SK-N-SH treated with all-trans-retinoic acid at 6 μM for 48 hours (cell line): ENCODE data around the gene MAP2K6.

Experiments
- ATAC-seq: fragments of 200-7000 bp; cut with Tn5 transposase; 3 replicates; pipeline ENCODE4 v1.9.1; 2020; ENCODE audit warnings: mild to moderate bottlenecking, moderate library complexity
- BACH2 ChIP-seq: fragments of 250-450 bp; sonication (Bioruptor Pico); IDR thresholded peaks from 2 replicates; pipeline ENCODE4 v1.9.0; 2021; ENCODE audit warnings: mild to moderate bottlenecking, borderline replicate concordance
- CSDC2 ChIP-seq: fragments of 250-450 bp; sonication (Bioruptor Pico); IDR thresholded peaks from 2 replicates; pipeline ENCODE4 v1.5.0; 2020; ENCODE audit warnings: mild to moderate bottlenecking, moderate library complexity
- ESRRG ChIP-seq: fragments of 250-450 bp; sonication (Bioruptor Pico); IDR thresholded peaks from 2 replicates; pipeline ENCODE4 v1.6.1; 2021; ENCODE audit warnings: mild to moderate bottlenecking
- GLIS3 ChIP-seq: fragments of 250-450 bp; sonication (Bioruptor Pico); IDR thresholded peaks from 2 replicates; pipeline ENCODE4 v1.5.0; 2020; ENCODE audit warnings: mild to moderate bottlenecking, moderate library complexity
- ISL1 ChIP-seq: fragments of 250-450 bp; sonication (Bioruptor Pico); IDR thresholded peaks from 2 replicates; pipeline ENCODE4 v2.1.2; 2022; ENCODE audit warnings: mild to moderate bottlenecking, moderate library complexity
- OSR1 ChIP-seq: fragments of 250-450 bp; sonication (Bioruptor Pico); IDR thresholded peaks from 2 replicates; pipeline ENCODE4 v1.8.0; 2022; ENCODE audit warnings: moderate library complexity, mild to moderate bottlenecking, inconsistent platforms
- PPARA ChIP-seq: fragments of 250-450 bp; sonication (Bioruptor Pico); IDR thresholded peaks from 2 replicates; pipeline ENCODE4 v1.5.0; 2020; ENCODE audit warnings: mild to moderate bottlenecking, borderline replicate concordance
- RARB ChIP-seq: fragments of 250-450 bp; sonication (Bioruptor Pico); IDR thresholded peaks from 2 replicates; pipeline ENCODE4 v1.8.0; 2021; ENCODE audit warnings: mild to moderate bottlenecking, moderate library complexity
- SNAI2 ChIP-seq: fragments of 250-450 bp; sonication (Bioruptor Pico); IDR thresholded peaks from 2 replicates; pipeline ENCODE4 v1.5.0; 2020; ENCODE audit warnings: mild to moderate bottlenecking, moderate library complexity
- TCF4 ChIP-seq: fragments of 250-450 bp; sonication (Bioruptor Pico); IDR thresholded peaks from 2 replicates; pipeline ENCODE4 v1.8.0; 2021; ENCODE audit warnings: mild to moderate bottlenecking, moderate library complexity, borderline replicate concordance
- TOX ChIP-seq: fragments of 250-450 bp; sonication (Bioruptor Pico); IDR thresholded peaks from 2 replicates; pipeline ENCODE4 v1.8.0; 2021; ENCODE audit warnings: mild to moderate bottlenecking, moderate library complexity, borderline replicate concordance
- ZC3H10 ChIP-seq: fragments of 250-450 bp; sonication (Bioruptor Pico); IDR thresholded peaks from 2 replicates; pipeline ENCODE4 v1.5.1; 2021; ENCODE audit warnings: mild to moderate bottlenecking, moderate library complexity
- ZFP3 ChIP-seq: fragments of 250-450 bp; sonication (Bioruptor Pico); IDR thresholded peaks from 2 replicates; pipeline ENCODE4 v1.5.0; 2020; ENCODE audit warnings: mild to moderate bottlenecking, moderate library complexity
- ZFP30 ChIP-seq: fragments of 450-650 bp; formaldehyde crosslinking; IDR thresholded peaks from 2 replicates; pipeline ENCODE4 v1.5.0; 2022; ENCODE audit warnings: mild to moderate bottlenecking, moderate library complexity
- ZNF565 ChIP-seq: fragments of 450-650 bp; formaldehyde crosslinking; conservative IDR thresholded peaks from 2 replicates; pipeline ENCODE4 v1.5.0; 2020; ENCODE audit warnings: low read depth, mild to moderate bottlenecking, moderate library complexity
- ZNF70 ChIP-seq: fragments of 450-650 bp; formaldehyde crosslinking; IDR thresholded peaks from 2 replicates; pipeline ENCODE4 v1.5.0; 2020; ENCODE audit warnings: mild to moderate bottlenecking, moderate library complexity
- ZNF8 ChIP-seq: fragments of 450-650 bp; formaldehyde crosslinking; IDR thresholded peaks from 2 replicates; pipeline ENCODE4 v1.5.0; 2020; ENCODE audit warnings: mild to moderate bottlenecking, moderate library complexity
- TF ChIP-seq, protein P1 (sequence below): fragments of 250-450 bp; sonication (Bioruptor Pico); IDR thresholded peaks from 2 replicates; pipeline ENCODE4 v1.5.1; 2020; ENCODE audit warnings: low read depth, mild to moderate bottlenecking, moderate library complexity
- TF ChIP-seq, protein P2 (sequence below): fragments of 250-450 bp; sonication (Bioruptor Pico); IDR thresholded peaks from 2 replicates; pipeline ENCODE4 v1.8.0; 2020; ENCODE audit warnings: mild to moderate bottlenecking, moderate library complexity, borderline replicate concordance
- TF ChIP-seq, protein P3 (sequence below): fragments of 250-450 bp; sonication (Bioruptor Pico); IDR thresholded peaks from 2 replicates; pipeline ENCODE4 v1.5.1; 2021; ENCODE audit warnings: mild to moderate bottlenecking, moderate library complexity
- TF ChIP-seq, protein P4 (sequence below): fragments of 250-450 bp; sonication (Bioruptor Pico); IDR thresholded peaks from 2 replicates; pipeline ENCODE4 v1.8.0; 2021; ENCODE audit warnings: low read depth, mild to moderate bottlenecking, moderate library complexity, borderline replicate concordance
- TF ChIP-seq, protein P5 (sequence below): fragments of 250-450 bp; sonication (Bioruptor Pico); IDR thresholded peaks from 2 replicates; pipeline ENCODE4 v1.5.0; 2020; ENCODE audit warnings: mild to moderate bottlenecking, moderate library complexity

Gene MAP2K6

DNA sequence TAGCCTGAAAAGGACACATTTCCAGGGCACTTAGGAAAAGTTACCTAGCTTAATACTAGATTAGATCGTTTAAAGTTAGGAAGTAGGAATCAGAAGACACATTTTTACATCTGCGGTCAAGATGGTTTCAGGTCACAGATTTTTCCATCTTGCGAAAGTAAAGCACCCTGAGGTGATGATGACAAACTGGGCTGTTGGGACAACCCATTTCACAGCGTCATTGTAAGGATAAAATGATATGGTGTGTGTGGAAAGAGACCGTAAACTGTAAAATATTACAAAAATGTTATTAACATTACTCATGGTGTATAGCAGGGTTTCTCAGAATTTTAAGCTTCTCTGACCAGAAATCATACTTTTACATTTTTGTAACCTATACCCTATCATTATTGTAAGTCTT lies 10.1 kb upstream of the MAP2K6 start:
- ATAC-seq: no peak
- no peak for TF ChIP-seq ESRRG (CRISPR knock-in tag)
- TF ChIP-seq, protein P1, sequence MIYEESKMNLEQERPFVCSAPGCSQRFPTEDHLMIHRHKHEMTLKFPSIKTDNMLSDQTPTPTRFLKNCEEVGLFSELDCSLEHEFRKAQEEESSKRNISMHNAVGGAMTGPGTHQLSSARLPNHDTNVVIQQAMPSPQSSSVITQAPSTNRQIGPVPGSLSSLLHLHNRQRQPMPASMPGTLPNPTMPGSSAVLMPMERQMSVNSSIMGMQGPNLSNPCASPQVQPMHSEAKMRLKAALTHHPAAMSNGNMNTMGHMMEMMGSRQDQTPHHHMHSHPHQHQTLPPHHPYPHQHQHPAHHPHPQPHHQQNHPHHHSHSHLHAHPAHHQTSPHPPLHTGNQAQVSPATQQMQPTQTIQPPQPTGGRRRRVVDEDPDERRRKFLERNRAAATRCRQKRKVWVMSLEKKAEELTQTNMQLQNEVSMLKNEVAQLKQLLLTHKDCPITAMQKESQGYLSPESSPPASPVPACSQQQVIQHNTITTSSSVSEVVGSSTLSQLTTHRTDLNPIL (CRISPR knock-in tag): no peak
- no peak for TF ChIP-seq ZNF8 (CRISPR knock-in tag)
- no peak for TF ChIP-seq ZFP30 (CRISPR knock-in tag)
- TF ChIP-seq ZNF565 (CRISPR knock-in tag): no peak
- TF ChIP-seq ISL1 (CRISPR knock-in tag): no peak
- no peak for TF ChIP-seq TCF4 (CRISPR knock-in tag)
- TF ChIP-seq OSR1 (CRISPR knock-in tag): no peak
- TF ChIP-seq ZC3H10 (CRISPR knock-in tag): no peak

DNA sequence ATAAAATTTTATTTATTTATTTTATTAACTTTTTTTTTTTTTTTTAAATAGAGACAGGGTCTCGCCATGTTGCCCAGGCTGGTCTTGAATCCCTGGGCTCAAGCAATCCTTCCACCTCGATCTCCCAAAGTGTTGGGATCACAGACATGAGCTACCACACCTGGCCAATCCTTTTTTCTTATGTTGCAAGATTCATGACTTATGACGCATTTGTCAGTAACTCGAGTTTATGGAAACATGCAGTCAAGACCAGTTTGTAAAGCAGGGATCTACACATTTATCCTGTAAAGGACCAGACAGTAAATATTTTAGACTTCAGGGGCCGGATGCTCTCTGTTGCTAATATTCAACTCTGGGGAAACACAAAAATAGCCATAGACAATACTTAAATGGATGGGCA lies 9.4 kb upstream of the MAP2K6 start:
- TF ChIP-seq ZNF70 (no peak), ZNF8 (CRISPR knock-in tag) (no peak), BACH2 (CRISPR knock-in tag) (no peak), PPARA (CRISPR knock-in tag) (no peak), ZFP30 (CRISPR knock-in tag) (no peak), TCF4 (CRISPR knock-in tag) (no peak)
- TF ChIP-seq, protein P2, sequence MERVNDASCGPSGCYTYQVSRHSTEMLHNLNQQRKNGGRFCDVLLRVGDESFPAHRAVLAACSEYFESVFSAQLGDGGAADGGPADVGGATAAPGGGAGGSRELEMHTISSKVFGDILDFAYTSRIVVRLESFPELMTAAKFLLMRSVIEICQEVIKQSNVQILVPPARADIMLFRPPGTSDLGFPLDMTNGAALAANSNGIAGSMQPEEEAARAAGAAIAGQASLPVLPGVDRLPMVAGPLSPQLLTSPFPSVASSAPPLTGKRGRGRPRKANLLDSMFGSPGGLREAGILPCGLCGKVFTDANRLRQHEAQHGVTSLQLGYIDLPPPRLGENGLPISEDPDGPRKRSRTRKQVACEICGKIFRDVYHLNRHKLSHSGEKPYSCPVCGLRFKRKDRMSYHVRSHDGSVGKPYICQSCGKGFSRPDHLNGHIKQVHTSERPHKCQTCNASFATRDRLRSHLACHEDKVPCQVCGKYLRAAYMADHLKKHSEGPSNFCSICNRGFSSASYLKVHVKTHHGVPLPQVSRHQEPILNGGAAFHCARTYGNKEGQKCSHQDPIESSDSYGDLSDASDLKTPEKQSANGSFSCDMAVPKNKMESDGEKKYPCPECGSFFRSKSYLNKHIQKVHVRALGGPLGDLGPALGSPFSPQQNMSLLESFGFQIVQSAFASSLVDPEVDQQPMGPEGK (CRISPR knock-in tag): no peak
- TF ChIP-seq, protein P3, sequence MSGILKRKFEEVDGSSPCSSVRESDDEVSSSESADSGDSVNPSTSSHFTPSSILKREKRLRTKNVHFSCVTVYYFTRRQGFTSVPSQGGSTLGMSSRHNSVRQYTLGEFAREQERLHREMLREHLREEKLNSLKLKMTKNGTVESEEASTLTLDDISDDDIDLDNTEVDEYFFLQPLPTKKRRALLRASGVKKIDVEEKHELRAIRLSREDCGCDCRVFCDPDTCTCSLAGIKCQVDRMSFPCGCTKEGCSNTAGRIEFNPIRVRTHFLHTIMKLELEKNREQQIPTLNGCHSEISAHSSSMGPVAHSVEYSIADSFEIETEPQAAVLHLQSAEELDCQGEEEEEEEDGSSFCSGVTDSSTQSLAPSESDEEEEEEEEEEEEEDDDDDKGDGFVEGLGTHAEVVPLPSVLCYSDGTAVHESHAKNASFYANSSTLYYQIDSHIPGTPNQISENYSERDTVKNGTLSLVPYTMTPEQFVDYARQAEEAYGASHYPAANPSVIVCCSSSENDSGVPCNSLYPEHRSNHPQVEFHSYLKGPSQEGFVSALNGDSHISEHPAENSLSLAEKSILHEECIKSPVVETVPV: no peak
- no peak for ATAC-seq

DNA sequence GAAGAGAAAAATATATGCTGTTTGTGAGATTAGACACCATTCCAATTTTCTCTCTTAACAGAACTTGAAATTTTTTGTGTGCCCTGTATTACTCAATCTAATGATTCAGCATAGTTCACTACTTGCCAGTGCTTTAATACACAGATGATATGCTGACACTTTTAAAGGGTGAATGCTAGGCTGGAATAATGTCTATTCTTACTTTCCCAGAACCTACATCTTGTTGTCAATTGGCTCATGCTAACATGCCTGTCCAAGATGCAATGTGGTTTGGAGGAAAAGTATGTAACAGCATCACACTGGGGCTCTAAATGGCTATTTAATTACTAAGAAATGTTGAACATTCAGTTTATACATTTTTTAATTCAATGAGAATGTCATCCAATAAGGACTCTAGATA lies 7.6 kb upstream of the MAP2K6 start:
- TF ChIP-seq SNAI2 (CRISPR knock-in tag) (no peak), GLIS3 (CRISPR knock-in tag) (no peak), ZFP30 (CRISPR knock-in tag) (no peak), ZC3H10 (CRISPR knock-in tag) (no peak), RARB (CRISPR knock-in tag) (no peak), TOX (CRISPR knock-in tag) (no peak), OSR1 (CRISPR knock-in tag) (no peak), ZNF565 (CRISPR knock-in tag) (no peak), ESRRG (CRISPR knock-in tag) (no peak)
- TF ChIP-seq, protein P3: no peak
- TF ChIP-seq, protein P4, sequence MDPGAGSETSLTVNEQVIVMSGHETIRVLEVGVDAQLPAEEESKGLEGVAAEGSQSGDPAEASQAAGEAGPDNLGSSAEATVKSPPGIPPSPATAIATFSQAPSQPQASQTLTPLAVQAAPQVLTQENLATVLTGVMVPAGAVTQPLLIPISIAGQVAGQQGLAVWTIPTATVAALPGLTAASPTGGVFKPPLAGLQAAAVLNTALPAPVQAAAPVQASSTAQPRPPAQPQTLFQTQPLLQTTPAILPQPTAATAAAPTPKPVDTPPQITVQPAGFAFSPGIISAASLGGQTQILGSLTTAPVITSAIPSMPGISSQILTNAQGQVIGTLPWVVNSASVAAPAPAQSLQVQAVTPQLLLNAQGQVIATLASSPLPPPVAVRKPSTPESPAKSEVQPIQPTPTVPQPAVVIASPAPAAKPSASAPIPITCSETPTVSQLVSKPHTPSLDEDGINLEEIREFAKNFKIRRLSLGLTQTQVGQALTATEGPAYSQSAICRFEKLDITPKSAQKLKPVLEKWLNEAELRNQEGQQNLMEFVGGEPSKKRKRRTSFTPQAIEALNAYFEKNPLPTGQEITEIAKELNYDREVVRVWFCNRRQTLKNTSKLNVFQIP (CRISPR knock-in tag): no peak
- TF ChIP-seq, protein P1 (CRISPR knock-in tag): no peak
- no peak for ATAC-seq

DNA sequence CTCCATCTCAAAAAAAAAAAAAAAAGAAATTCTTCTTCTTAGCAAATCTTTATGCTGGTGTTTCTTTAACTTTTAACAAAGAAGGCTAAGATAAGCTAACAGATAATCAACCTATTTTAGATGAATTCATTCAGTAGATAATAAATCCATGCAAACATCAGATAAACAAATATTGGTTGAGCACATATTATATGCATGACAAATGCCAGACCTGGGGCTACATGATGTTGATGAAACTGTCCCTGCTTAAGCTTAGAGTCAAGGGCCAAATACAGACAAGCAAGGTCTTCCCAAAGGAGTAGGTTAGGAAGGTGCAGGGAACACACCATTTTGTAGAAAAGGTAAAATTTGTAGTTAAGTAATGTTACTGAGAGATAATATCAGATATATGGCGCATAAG lies 6.7 kb upstream of the MAP2K6 start:
- ATAC-seq: no peak
- TF ChIP-seq CSDC2 (CRISPR knock-in tag) (no peak), TOX (CRISPR knock-in tag) (no peak), RARB (CRISPR knock-in tag) (no peak), ZFP3 (CRISPR knock-in tag) (no peak), BACH2 (CRISPR knock-in tag) (no peak), ESRRG (CRISPR knock-in tag) (no peak)
- TF ChIP-seq, protein P5, sequence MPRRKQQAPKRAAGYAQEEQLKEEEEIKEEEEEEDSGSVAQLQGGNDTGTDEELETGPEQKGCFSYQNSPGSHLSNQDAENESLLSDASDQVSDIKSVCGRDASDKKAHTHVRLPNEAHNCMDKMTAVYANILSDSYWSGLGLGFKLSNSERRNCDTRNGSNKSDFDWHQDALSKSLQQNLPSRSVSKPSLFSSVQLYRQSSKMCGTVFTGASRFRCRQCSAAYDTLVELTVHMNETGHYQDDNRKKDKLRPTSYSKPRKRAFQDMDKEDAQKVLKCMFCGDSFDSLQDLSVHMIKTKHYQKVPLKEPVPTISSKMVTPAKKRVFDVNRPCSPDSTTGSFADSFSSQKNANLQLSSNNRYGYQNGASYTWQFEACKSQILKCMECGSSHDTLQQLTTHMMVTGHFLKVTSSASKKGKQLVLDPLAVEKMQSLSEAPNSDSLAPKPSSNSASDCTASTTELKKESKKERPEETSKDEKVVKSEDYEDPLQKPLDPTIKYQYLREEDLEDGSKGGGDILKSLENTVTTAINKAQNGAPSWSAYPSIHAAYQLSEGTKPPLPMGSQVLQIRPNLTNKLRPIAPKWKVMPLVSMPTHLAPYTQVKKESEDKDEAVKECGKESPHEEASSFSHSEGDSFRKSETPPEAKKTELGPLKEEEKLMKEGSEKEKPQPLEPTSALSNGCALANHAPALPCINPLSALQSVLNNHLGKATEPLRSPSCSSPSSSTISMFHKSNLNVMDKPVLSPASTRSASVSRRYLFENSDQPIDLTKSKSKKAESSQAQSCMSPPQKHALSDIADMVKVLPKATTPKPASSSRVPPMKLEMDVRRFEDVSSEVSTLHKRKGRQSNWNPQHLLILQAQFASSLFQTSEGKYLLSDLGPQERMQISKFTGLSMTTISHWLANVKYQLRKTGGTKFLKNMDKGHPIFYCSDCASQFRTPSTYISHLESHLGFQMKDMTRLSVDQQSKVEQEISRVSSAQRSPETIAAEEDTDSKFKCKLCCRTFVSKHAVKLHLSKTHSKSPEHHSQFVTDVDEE: no peak
- TF ChIP-seq, protein P1 (CRISPR knock-in tag): no peak
